ENCODE measurements around the gene AMZ1.

The AMZ1 gene

DNA sequence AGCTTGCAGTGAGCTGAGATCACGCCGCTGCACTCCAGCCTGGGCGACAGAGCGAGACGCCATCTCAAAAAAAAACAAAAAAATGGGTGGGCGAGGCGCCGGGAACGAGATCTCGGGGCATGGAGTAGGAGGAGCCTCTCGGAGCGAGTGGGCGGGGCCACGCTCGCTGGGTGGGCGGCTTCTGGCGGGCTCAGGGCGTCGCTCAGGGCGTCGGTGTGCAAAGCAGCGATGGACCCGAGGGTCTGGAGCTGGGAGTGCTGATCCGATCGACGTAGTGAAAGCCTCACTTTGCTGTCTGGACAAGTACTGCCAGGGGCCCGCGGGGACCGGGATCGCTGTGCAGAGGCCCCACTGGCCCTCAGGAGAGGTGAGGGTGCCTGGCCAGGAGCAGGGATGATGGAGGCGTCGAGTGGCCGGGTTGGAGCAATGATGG lies 22.6 kb upstream of the AMZ1 start:
- Histone ChIP-seq H2BK120ac (ENCODE audit: insufficient read depth, low read length, poor library complexity) (no peak overlapping the region), H3K18ac (ENCODE audit: low read length) (no peak overlapping the region), H3K23ac (ENCODE audit: low read length) (no peak overlapping the region), H3K4ac (ENCODE audit: low read depth, low read length) (no peak overlapping the region), H2BK12ac (ENCODE audit: low read length) (no peak overlapping the region), H3K9ac (ENCODE audit: low read length) (no peak overlapping the region), H4K91ac (ENCODE audit: low read depth, low read length) (no peak overlapping the region), H4K8ac (ENCODE audit: low read depth, low read length) (no peak overlapping the region), H3K4me3 (ENCODE audit: low read depth, low read length) (no peak overlapping the region), H3K14ac (ENCODE audit: low read length) (no peak overlapping the region), H3K27me3 (ENCODE audit: insufficient read depth, low read length) (no peaks in the 10 kb centered on the region), H3K79me1 (ENCODE audit: low read length) (no peaks in the 10 kb centered on the region), H3K27ac (ENCODE audit: low read depth, low read length) (no peak overlapping the region), H4K12ac (ENCODE audit: low read depth, low read length) (no peak overlapping the region), H3K4me2 (ENCODE audit: low read length) (no peak overlapping the region), H3K79me2 (ENCODE audit: control insufficient read depth, insufficient read depth, low read length, poor library complexity) (no peaks in the 10 kb centered on the region), H3K36me3 (ENCODE audit: control insufficient read depth in 1 of 2, insufficient read depth in 2 of 2, low read length in 2 of 2) (peaks cover 23 to 25% of the 10 kb centered on the region in 2 experiments), H2BK5ac (ENCODE audit: low read depth, low read length, poor library complexity) (no peak overlapping the region), H2AFZ (ENCODE audit: insufficient read depth, low read length, poor library complexity) (no peak overlapping the region), H3K4me1 (ENCODE audit: control insufficient read depth in 1 of 2, insufficient read depth in 2 of 2, low read length in 2 of 2) (peaks cover 3 to 4% of the 10 kb centered on the region in 2 experiments), H2AK5ac (ENCODE audit: low read length) (no peak overlapping the region), H3K9me3 (ENCODE audit: insufficient read depth, low read depth, low read length) (peaks cover 2% of the 10 kb centered on the region)
- DNase-seq, result no peak
- no CpG with 5 or more reads among the region's 33 CpGs for WGBS (ENCODE audit: extremely low coverage, insufficient coverage, insufficient read length)

GRCh38 chr7:2666155-2666554 lies 21.8 kb upstream of the AMZ1 start:
- WGBS (ENCODE audit: extremely low coverage, insufficient coverage, insufficient read length), result no CpG with 5 or more reads among the region's 6 CpGs

DNA sequence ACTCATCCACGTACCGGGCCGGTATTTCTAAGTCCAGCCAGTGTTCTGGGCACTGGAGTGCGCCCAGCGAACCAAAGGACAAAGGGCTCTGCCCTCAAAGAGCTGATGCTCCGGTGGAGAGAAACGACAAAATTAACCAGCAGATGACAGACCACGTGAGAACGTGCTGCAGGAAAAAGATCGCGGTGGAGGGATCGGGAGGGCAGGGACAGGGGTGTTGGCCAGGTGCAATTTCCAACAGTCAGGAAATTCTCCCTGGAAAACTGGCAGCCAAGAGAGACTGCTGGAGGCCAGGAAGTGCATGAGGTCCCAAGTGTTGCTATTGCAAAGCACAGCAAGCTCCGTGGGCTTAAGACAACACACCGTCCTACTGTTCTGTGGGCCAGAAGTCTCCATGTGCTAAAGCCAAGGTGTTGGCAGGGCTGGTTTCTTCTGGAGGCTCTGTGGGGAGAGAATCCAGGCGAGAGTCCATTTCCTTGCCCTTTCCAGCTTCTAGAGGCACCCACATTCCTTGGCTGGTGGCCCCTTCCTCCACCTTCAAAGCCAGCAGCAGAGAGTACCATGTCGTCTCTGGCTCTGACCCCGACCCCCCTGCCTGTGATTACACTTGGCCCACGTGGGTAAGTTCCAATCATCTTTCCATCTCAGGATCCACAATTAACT lies 21.3 kb upstream of the AMZ1 start:
- DNase-seq, result no peak
- H3K4me2 ChIP-seq (ENCODE audit: low read length), result no peak overlapping the region
- no peak overlapping the region for H3K18ac ChIP-seq (ENCODE audit: low read length)
- H3K14ac ChIP-seq (ENCODE audit: low read length), result no peak overlapping the region
- H3K79me2 ChIP-seq (ENCODE audit: control insufficient read depth, insufficient read depth, low read length, poor library complexity), result no peaks in the 10 kb centered on the region
- no peak overlapping the region for H2AK5ac ChIP-seq (ENCODE audit: low read length)
- no peak overlapping the region for H4K91ac ChIP-seq (ENCODE audit: low read depth, low read length)
- no peak overlapping the region for H2BK120ac ChIP-seq (ENCODE audit: insufficient read depth, low read length, poor library complexity)
- H3K4me3 ChIP-seq (ENCODE audit: low read depth, low read length), result no peak overlapping the region
- WGBS (ENCODE audit: extremely low coverage, insufficient coverage, insufficient read length), result no CpG with 5 or more reads among the region's 18 CpGs
- H3K23ac ChIP-seq (ENCODE audit: low read length), result no peak overlapping the region
- H3K9ac ChIP-seq (ENCODE audit: low read length), result no peak overlapping the region
- no peak overlapping the region for H2BK5ac ChIP-seq (ENCODE audit: low read depth, low read length, poor library complexity)
- no peaks in the 10 kb centered on the region for H3K9me3 ChIP-seq (ENCODE audit: insufficient read depth, low read depth, low read length)
- no peaks in the 10 kb centered on the region for H3K27me3 ChIP-seq (ENCODE audit: insufficient read depth, low read length)
- H3K27ac ChIP-seq (ENCODE audit: low read depth, low read length), result no peak overlapping the region
- no peak overlapping the region for H2BK12ac ChIP-seq (ENCODE audit: low read length)
- H4K12ac ChIP-seq (ENCODE audit: low read depth, low read length), result no peak overlapping the region
- peaks cover 12 to 13% of the 10 kb centered on the region in 2 experiments for H3K36me3 ChIP-seq (ENCODE audit: control insufficient read depth in 1 of 2, insufficient read depth in 2 of 2, low read length in 2 of 2)
- no peaks in the 10 kb centered on the region for H3K79me1 ChIP-seq (ENCODE audit: low read length)
- peaks cover 3 to 7% of the 10 kb centered on the region in 2 experiments for H3K4me1 ChIP-seq (ENCODE audit: control insufficient read depth in 1 of 2, insufficient read depth in 2 of 2, low read length in 2 of 2)
- H3K4ac ChIP-seq (ENCODE audit: low read depth, low read length), result no peak overlapping the region
- H2AFZ ChIP-seq (ENCODE audit: insufficient read depth, low read length, poor library complexity), result no peak overlapping the region
- H4K8ac ChIP-seq (ENCODE audit: low read depth, low read length), result no peak overlapping the region

More at GRCh38 chr7:2666155-2666554, 21.8 kb upstream of the AMZ1 start:
- Histone ChIP-seq H3K36me3 (ENCODE audit: control insufficient read depth in 1 of 2, insufficient read depth in 2 of 2, low read length in 2 of 2) (peaks cover 18 to 19% of the 10 kb centered on the region in 2 experiments), H2BK120ac (ENCODE audit: insufficient read depth, low read length, poor library complexity) (no peak overlapping the region), H2BK5ac (ENCODE audit: low read depth, low read length, poor library complexity) (no peak overlapping the region), H2AK5ac (ENCODE audit: low read length) (no peak overlapping the region), H4K12ac (ENCODE audit: low read depth, low read length) (no peak overlapping the region), H3K4me1 (ENCODE audit: control insufficient read depth in 1 of 2, insufficient read depth in 2 of 2, low read length in 2 of 2) (peaks cover 3 to 4% of the 10 kb centered on the region in 2 experiments), H2BK12ac (ENCODE audit: low read length) (no peak overlapping the region), H3K4me2 (ENCODE audit: low read length) (no peak overlapping the region), H3K23ac (ENCODE audit: low read length) (no peak overlapping the region), H4K91ac (ENCODE audit: low read depth, low read length) (no peak overlapping the region), H3K18ac (ENCODE audit: low read length) (no peak overlapping the region), H2AFZ (ENCODE audit: insufficient read depth, low read length, poor library complexity) (no peak overlapping the region), H3K9me3 (ENCODE audit: insufficient read depth, low read depth, low read length) (peaks cover 2% of the 10 kb centered on the region), H3K9ac (ENCODE audit: low read length) (no peak overlapping the region), H3K27ac (ENCODE audit: low read depth, low read length) (no peak overlapping the region), H3K4ac (ENCODE audit: low read depth, low read length) (no peak overlapping the region), H3K79me2 (ENCODE audit: control insufficient read depth, insufficient read depth, low read length, poor library complexity) (no peaks in the 10 kb centered on the region), H3K14ac (ENCODE audit: low read length) (no peak overlapping the region), H4K8ac (ENCODE audit: low read depth, low read length) (no peak overlapping the region), H3K27me3 (ENCODE audit: insufficient read depth, low read length) (no peaks in the 10 kb centered on the region), H3K4me3 (ENCODE audit: low read depth, low read length) (no peak overlapping the region), H3K79me1 (ENCODE audit: low read length) (no peaks in the 10 kb centered on the region)
- DNase-seq, result no peak

- Histone ChIP-seq H3K79me2 (ENCODE audit: control insufficient read depth, insufficient read depth, low read length, poor library complexity) (no peaks in the 10 kb centered on the region), H3K79me1 (ENCODE audit: low read length) (no peaks in the 10 kb centered on the region), H3K9ac (ENCODE audit: low read length) (no peak overlapping the region), H4K8ac (ENCODE audit: low read depth, low read length) (no peak overlapping the region), H2AK5ac (ENCODE audit: low read length) (no peak overlapping the region), H4K12ac (ENCODE audit: low read depth, low read length) (no peak overlapping the region), H3K14ac (ENCODE audit: low read length) (no peak overlapping the region), H3K36me3 (ENCODE audit: control insufficient read depth in 1 of 2, insufficient read depth in 2 of 2, low read length in 2 of 2) (peaks cover 1 to 2% of the 10 kb centered on the region in 2 experiments), H3K27me3 (ENCODE audit: insufficient read depth, low read length) (no peaks in the 10 kb centered on the region), H2BK12ac (ENCODE audit: low read length) (no peak overlapping the region), H2BK5ac (ENCODE audit: low read depth, low read length, poor library complexity) (no peak overlapping the region), H3K4ac (ENCODE audit: low read depth, low read length) (no peak overlapping the region), H3K27ac (ENCODE audit: low read depth, low read length) (no peak overlapping the region), H3K4me3 (ENCODE audit: low read depth, low read length) (no peak overlapping the region), H3K4me1 (ENCODE audit: control insufficient read depth in 1 of 2, insufficient read depth in 2 of 2, low read length in 2 of 2) (peaks cover 3 to 7% of the 10 kb centered on the region in 2 experiments), H2AFZ (ENCODE audit: insufficient read depth, low read length, poor library complexity) (no peak overlapping the region), H2BK120ac (ENCODE audit: insufficient read depth, low read length, poor library complexity) (no peak overlapping the region), H3K9me3 (ENCODE audit: insufficient read depth, low read depth, low read length) (no peaks in the 10 kb centered on the region), H3K23ac (ENCODE audit: low read length) (no peak overlapping the region), H3K18ac (ENCODE audit: low read length) (no peak overlapping the region), H4K91ac (ENCODE audit: low read depth, low read length) (no peak overlapping the region), H3K4me2 (ENCODE audit: low read length) (no peak overlapping the region)
- WGBS (ENCODE audit: extremely low coverage, insufficient coverage, insufficient read length), result no CpG with 5 or more reads among the region's 7 CpGs
- no peak for DNase-seq
Measured at GRCh38 chr7:2667843-2668242, 20.2 kb upstream of the AMZ1 start.
